DOHH2 (cell line): ENCODE data around the gene ARHGEF16.

Experiments
- H3F3A ChIP-seq: fragments of 200-600 bp; sonication (generic), shearing (Covaris generic); 2 replicates; pipeline ENCODE4 v1.6.0; 2016; ENCODE audit warnings: antibody characterized with exemption, mild to moderate bottlenecking; ENCODE audit not compliant: control insufficient read depth, insufficient read depth
- H3K27ac ChIP-seq: fragments of 200-600 bp; sonication (generic); 2 replicates; pipeline ENCODE4 v1.5.1; 2014; ENCODE audit warnings: low read depth, mild to moderate bottlenecking, low read length, moderate library complexity
- H3K27me3 ChIP-seq: fragments of 200-600 bp; sonication (generic); 2 replicates; pipeline ENCODE4 v1.6.1; 2014; ENCODE audit warnings: mild to moderate bottlenecking, low read length, mixed read lengths; ENCODE audit not compliant: control insufficient read depth
- H3K36me3 ChIP-seq: fragments of 200-600 bp; sonication (generic); 2 replicates; pipeline ENCODE4 v1.6.1; 2014; ENCODE audit warnings: mild to moderate bottlenecking, low read length, moderate library complexity, mixed read lengths; ENCODE audit not compliant: control insufficient read depth
- H3K4me1 ChIP-seq: fragments of 200-600 bp; sonication (generic); 2 replicates; pipeline ENCODE4 v1.6.1; 2014; ENCODE audit warnings: mild to moderate bottlenecking, low read length, mixed read lengths; ENCODE audit not compliant: control insufficient read depth
- H3K4me2 ChIP-seq: fragments of 200-600 bp; sonication (generic); 2 replicates; pipeline ENCODE4 v1.6.0; 2014; ENCODE audit warnings: mild to moderate bottlenecking, low read length, moderate library complexity
- H3K4me3 ChIP-seq: fragments of 200-600 bp; sonication (generic); 2 replicates; pipeline ENCODE4 v1.5.1; 2014; ENCODE audit warnings: mild to moderate bottlenecking, low read length, mixed read lengths
- H3K79me2 ChIP-seq: fragments of 200-600 bp; sonication (generic); 2 replicates; pipeline ENCODE4 v1.6.1; 2014; ENCODE audit warnings: mild to moderate bottlenecking, low read length, mixed read lengths; ENCODE audit not compliant: control insufficient read depth
- H3K9me2 ChIP-seq: fragments of 200-600 bp; sonication (generic); replicated peaks from 2 replicates; pipeline ENCODE4 v1.6.1; 2014; ENCODE audit warnings: mild to moderate bottlenecking, low read length, mixed read lengths; ENCODE audit not compliant: control insufficient read depth
- H3K9me3 ChIP-seq: fragments of 200-600 bp; sonication (generic); 2 replicates; pipeline ENCODE4 v1.6.1; 2014; ENCODE audit warnings: antibody characterized with exemption, low read length, mixed read lengths; ENCODE audit not compliant: control insufficient read depth, insufficient read depth
- H4K20me1 ChIP-seq: fragments of 200-600 bp; sonication (generic); 2 replicates; pipeline ENCODE4 v1.6.0; 2014; ENCODE audit warnings: low read depth, mild to moderate bottlenecking, antibody characterized with exemption, low read length, moderate library complexity; ENCODE audit not compliant: control insufficient read depth, insufficient read depth
- CTCF ChIP-seq: fragments of 200-600 bp; sonication (generic); IDR thresholded peaks from one replicate; pipeline ENCODE4 v1.5.1; 2014; ENCODE audit warnings: antibody characterized with exemption, mild to moderate bottlenecking, low read depth, low read length; ENCODE audit not compliant: poor library complexity, severe bottlenecking
- EZH2phosphoT487 ChIP-seq: fragments of 200-600 bp; sonication (generic); IDR thresholded peaks from 2 replicates; pipeline ENCODE4 v1.6.1; 2017; ENCODE audit warnings: borderline replicate concordance, mild to moderate bottlenecking, antibody characterized with exemption, low read length, moderate library complexity, mixed read lengths

ARHGEF16 gene

GRCh38 chr1:3501856-3502640 is 47.6 kb downstream of the ARHGEF16 start:
- TF ChIP-seq EZH2phosphoT487: no peak
- no peak for TF ChIP-seq CTCF
- Histone ChIP-seq H3K79me2 (no peaks in the 10 kb centered on the region), H3K4me1 (no peaks in the 10 kb centered on the region), H3K4me2 (no peak overlapping the region), H4K20me1 (no peaks in the 10 kb centered on the region), H3K27ac (no peak overlapping the region), H3K27me3 (no peaks in the 10 kb centered on the region), H3K9me2 (no peaks in the 10 kb centered on the region), H3K36me3 (no peaks in the 10 kb centered on the region), H3F3A (no peaks in the 10 kb centered on the region), H3K9me3 (no peaks in the 10 kb centered on the region), H3K4me3 (no peak overlapping the region)

- H3K9me2 ChIP-seq: no peaks in the 10 kb centered on the region
- no peaks in the 10 kb centered on the region for H3K36me3 ChIP-seq
- no peak overlapping the region for H3K4me3 ChIP-seq
- TF ChIP-seq CTCF (no peak), EZH2phosphoT487 (no peak)
- H3K27ac ChIP-seq: no peak overlapping the region
- H3K27me3 ChIP-seq: no peaks in the 10 kb centered on the region
- H4K20me1 ChIP-seq: no peaks in the 10 kb centered on the region
- no peaks in the 10 kb centered on the region for H3F3A ChIP-seq
- no peaks in the 10 kb centered on the region for H3K79me2 ChIP-seq
- no peak overlapping the region for H3K4me2 ChIP-seq
- no peaks in the 10 kb centered on the region for H3K4me1 ChIP-seq
- H3K9me3 ChIP-seq: no peaks in the 10 kb centered on the region
Measured at GRCh38 chr1:3502641-3503524, 48.4 kb downstream of the ARHGEF16 start.

GRCh38 chr1:3503525-3503886 is 49.0 kb downstream of the ARHGEF16 start:
- Histone ChIP-seq H3K79me2 (no peaks in the 10 kb centered on the region), H3F3A (no peaks in the 10 kb centered on the region), H3K4me3 (no peak overlapping the region), H3K4me1 (no peaks in the 10 kb centered on the region), H4K20me1 (no peaks in the 10 kb centered on the region), H3K27ac (no peak overlapping the region), H3K9me2 (no peaks in the 10 kb centered on the region), H3K36me3 (no peaks in the 10 kb centered on the region), H3K4me2 (no peak overlapping the region), H3K9me3 (no peaks in the 10 kb centered on the region), H3K27me3 (no peaks in the 10 kb centered on the region)
- TF ChIP-seq CTCF: no peak
- no peak for TF ChIP-seq EZH2phosphoT487
